LoVo (cell line): ENCODE data around the gene LFNG.
"Not testable (repeated sequence)": the region's sequence is repeated elsewhere in the genome, so short reads cannot be mapped to it uniquely, and the experiment has no call there.

Experiments used
- DNase-seq: peaks from one replicate; pipeline ENCODE4 v3.0.0-alpha.2; 2016; ENCODE audit warnings: low spot score

LFNG gene

DNA sequence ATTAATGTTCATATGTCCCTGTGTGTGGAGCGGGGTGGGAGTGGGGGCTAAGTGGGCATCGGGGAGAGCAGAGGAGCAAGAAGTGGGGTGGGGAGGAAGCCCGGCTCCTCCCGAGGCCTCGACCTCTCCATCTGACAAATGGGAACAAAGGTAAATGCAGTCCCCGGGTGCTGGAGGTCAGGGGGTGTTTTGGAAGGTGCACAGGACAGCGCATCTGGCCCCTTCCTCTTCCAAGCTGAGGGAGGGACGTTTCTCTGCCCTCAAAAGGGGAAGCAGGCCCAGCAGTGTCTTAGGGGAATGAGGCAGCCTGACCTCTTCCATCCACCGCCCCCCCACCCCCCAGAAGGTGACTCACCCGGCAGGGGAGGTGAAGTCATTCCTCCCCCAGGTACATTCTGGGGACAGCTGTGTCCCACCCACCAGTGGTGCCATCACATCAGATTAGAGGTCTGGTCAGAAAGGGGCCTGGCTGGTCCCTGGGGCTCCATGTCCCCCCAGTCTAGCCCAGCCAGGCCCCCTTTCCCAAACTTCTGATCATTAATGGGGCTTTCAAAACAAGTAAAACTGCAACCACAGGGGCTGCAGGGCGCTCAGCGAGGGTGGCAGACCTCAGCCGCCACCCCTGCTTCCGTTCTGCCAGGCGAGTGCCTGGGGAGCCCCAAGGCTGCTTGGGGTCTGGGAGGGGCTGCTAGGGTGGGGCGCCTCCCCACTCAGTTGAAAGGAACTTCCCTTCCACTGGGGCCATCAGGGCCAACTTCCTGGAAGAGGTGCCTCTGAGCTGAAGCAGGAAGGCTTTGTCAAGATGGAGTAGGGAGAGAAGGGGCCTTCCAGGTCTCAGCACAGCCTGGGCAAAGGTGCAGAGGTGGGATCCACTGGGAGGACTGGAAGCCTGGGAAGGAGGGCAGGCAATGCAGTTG, 10.8 kb downstream of the LFNG start:
- no peak for DNase-seq

DNA sequence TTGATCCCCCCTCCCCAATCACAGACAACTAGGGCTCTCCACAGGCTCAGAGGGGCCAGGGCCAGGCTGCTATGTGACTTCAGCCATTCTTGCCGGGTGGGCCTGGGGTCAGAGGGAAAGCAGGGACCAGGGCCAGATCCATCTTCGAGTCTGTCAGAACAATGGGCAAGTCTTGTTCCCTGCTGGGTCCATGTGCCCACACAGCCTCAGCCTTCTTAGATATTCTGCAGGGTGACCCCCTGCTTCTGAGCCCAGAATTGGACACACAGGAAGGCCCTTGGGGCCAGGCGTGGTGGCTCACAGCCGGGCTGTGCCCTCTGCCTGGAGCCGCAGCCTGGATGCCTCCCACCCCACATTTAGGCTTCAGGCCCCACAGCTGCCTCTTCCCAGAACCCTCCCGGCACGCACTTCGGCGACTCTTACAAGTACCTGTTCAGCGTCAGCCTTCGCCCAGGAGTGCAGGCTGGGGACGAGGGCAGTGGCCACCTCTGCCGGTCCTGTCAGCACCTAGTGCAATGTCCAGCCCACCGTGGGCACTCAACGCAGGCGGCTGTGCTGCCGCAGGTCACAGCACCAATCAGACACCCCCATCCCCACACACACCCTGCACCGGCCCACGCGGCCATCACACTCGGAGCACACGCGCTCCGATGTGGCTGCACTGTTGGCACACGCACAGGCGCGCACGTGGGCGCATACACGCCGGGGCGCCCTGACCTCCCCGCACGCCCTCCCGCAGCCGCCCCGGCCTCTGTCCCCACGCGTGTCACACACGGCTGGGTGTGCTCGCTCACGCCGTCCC, 11.6 kb downstream of the LFNG start:
- DNase-seq, result not testable (repeated sequence)

DNA sequence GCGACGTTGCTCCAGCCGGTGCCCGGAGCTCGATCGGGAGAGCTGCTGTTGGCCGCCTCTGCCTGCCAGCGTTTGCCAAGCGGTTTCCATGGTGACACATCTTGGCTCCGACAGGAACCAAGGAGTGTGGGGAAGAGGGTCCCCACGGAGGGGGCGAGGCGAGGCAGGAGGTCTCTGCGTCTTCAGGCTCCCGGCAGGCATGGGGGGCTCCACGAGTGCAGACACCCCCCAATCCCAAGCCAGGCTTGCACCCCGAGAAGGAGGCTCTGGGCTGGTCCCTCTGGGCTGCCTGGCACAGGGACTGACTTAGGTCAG, 12.2 kb downstream of the LFNG start:
- DNase-seq, result not testable (repeated sequence)

DNA sequence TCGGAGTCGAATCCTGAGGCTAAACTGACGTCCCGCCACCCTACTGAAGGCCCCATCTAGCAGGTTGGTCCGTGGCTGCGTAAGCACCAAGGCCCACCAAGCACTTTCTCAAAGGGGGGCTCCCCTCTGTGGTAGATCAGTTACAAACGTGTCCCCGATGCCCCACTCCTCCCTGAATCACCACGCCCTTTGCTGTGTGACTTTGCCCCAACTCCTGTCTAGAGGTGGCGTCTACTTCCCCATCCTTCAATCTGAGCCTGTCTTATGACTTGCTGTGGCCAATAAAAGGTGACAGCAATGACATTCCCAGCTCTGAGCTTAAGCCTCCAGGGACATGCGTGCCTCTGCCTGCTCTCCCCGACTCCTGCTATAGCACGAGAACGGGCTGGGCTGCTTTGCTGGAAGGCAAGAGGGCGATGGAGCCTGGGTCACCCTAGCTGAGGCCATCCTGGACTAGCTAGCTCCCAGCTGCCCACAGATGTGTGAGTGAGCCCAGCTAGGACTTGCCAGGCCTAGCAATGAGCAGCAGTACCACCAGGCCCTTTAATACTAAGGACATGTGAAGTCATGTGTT, 12.7 kb downstream of the LFNG start:
- DNase-seq, result not testable (repeated sequence)

DNA sequence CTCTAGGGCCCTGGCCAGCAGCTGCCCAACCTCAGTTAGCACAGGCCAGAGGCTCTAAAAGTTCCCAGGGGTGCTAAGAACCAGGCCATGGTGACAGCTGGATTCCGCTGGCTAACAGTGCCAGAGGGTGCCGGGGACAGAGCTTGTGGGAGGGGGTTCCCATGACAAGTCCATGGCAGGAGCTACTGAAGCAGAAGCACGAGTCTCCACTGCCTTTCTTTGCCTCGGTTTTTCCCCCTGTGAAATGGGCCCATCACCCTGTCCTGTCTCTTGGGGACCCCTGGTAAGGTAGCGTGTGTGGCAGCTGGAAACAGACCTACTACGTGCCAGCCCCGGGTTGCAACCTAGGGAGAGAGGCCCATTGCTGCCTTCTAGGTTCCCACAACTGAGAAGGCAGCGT, 13.2 kb downstream of the LFNG start:
- DNase-seq, result not testable (repeated sequence)

DNA sequence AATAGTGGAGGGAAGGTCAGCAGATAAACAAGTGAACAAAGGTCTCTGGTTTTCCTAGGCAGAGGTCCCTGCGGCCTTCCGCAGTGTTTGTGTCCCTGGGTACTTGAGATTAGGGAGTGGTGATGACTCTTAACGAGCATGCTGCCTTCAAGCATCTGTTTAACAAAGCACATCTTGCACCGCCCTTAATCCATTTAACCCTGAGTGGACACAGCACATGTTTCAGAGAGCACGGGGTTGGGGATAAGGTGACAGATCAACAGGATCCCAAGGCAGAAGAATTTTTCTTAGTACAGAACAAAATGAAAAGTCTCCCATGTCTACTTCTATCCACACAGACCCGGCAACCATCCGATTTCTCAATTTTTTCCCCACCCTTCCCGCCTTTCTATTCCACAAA, 14.0 kb downstream of the LFNG start:
- not testable (repeated sequence) for DNase-seq

DNA sequence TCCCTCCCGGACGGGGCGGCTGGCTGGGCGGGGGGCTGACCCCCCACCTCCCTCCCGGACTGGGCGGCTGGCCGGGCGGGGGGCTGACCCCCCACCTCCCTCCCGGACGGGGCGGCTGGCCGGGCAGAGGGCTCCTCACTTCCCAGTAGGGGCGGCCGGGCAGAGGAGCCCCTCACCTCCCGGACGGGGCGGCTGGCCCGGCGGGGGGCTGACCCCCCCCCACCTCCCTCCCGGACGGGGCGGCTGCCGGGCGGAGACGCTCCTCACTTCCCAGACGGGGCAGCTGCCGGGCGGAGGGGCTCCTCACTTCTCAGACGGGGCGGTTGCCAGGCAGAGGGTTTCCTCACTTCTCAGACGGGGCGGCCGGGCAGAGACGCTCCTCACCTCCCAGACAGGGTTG, 14.6 kb downstream of the LFNG start:
- DNase-seq, result not testable (repeated sequence)

DNA sequence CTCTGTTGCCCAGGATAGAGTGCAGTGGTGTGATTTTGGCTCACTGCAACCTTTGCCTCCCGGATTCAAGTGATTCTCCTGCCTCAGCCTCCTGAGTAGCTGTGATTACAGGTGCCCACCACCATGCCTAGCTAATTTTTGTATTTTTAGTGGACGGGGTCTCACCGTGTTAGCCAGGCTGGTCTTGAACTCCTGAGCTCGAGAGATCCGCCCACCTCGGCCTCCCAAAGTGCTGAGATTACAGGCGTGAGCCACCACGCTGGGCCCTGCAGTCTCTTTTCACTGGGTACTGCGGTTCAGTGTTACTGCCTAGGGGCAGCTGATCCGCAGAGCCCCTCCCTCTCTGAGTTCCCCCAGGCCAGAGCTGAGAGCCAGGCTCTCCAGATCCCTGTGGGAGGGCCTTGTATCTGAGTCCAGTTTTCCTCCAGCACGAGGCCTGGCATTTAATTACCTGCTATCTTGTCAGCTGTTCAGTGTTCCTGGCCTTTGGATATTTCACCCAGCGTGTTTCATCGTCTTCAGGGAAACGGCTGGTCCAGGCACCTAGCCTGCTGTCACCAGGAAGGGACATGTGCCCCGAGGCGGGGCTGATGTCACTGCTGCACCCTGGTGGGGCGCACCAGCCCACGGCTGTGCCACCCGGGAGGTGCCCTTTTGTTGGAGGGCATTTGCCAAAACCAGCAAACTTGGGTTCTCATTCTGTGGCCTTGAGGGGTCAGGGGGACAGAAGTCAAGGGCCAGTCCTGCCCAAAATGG, 16.5 kb downstream of the LFNG start:
- not testable (repeated sequence) for DNase-seq

DNA sequence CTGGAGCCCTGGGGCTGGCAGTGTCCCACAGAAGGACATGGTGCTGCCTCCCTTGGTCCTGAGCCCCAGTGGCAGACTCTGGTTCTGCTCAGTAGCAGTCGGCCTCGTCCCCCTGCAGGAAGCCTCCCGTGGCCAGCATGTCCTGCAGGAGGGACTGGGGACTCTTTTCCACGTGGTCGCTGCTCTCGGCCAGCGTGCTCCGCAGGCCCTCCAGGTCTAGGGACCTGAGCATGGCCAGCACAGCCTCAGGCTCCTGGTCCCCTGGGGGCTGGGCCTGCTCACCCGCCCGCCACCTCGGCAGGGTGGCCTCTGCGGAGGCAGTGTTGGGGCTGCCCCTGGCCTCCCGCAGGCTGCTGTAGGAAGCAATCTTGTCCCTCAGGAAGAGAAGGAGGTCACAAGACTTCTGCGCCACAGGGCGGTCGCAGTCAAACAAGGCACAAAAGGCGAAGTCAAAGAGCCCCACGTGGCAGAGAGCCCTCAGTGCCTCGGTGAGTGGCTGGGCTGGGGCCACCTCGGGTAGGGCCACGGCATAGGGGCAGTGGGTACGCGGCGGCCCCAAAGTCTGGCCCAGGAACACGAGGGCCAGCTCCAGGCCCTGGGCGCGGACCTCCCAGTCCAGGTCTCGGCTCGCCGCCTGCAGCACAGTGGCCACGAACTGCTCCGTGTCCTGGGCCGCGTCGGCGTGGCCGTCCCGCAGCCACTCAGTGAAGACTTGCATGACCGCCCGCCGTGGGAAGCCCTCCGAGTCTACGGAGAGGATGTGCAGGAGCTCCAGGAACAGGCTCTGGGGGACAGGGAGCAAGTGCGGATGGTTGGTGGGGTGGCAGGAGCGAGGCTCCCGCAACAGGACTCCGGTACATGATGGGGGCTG, 18.6 kb downstream of the LFNG start:
- DNase-seq, result no peak

DNA sequence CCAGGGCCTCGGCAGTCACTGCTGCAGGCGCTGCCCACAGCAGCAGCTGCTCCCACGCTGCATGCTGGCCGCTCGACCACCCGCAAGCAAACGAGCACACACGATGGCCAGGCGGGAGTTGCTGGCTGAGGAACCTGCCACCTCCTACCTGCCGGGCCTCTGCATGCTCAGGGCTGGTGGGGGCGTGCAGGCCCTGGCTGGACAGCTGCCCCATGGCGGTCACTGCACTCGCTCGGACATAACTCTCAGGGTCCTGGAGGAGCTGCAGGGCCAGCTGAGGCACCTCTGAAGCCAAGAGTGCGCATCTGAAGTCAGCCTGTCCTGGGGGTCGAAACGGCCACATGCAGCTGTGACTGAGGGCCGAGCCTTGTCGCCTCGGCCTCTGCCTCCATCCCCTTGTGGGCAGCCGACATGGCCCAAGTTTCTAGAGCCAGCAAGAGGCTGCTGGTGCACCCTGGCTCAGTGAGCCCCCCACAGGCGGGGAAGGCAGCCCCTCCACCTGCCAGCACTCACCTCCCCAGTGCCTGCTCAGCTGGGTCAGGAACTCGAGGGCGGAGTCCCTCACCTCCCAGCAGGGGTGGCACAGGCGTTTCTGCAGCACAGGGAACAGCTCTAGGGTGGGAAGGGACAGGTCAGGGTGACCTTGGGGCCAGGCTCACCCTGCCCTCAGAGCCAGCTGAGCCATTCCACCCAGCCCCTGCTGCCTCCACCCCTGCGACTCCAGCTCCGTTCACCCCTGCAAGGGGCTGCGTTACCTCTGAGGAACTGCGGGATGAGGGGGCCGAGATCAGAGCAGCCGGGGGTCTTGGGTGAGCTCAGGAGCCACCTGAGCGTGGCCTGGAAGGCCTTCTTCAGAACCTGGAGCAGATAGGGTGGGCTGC, 19.7 kb downstream of the LFNG start:
- DNase-seq, result no peak

DNA sequence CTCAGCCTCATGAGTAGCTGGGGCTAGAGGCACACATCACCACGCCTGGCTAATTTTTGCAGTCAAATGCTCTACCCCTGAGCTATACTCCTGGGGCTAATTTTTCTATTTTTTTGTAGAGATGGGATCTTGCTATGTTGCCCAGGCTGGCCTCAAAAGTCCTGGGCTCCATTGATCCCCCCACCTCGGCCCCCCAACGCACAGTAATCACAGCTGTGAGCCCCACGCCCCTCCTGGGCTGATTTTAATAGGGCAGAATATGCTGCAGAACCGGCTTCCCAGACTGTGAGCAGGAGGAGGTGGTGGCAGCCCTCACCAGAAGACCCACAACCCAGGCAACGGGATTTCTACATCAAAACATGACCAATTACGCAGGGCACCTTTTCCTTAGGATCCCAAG, 20.6 kb downstream of the LFNG start:
- no peak for DNase-seq

DNA sequence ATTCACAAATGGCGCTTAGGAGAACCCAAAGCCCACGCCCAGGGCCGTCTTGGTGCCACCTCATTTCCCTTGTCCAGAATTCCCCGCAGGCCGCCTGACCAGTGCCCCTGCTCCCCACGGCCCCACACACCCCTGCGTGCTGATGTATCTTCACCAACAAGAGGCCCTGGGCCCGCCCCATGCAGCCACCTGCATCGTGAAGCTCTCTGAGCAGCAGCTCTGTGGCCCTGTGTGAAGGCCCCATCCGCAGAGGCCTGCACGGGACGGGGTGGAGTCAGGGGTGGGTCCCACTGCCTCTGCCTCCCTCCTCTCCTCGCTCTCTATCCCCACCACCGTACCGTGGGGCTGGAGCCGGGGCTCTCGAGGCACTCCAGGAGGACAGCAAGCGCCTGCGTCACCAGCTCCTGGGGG, 21.1 kb downstream of the LFNG start:
- DNase-seq, result no peak

DNA sequence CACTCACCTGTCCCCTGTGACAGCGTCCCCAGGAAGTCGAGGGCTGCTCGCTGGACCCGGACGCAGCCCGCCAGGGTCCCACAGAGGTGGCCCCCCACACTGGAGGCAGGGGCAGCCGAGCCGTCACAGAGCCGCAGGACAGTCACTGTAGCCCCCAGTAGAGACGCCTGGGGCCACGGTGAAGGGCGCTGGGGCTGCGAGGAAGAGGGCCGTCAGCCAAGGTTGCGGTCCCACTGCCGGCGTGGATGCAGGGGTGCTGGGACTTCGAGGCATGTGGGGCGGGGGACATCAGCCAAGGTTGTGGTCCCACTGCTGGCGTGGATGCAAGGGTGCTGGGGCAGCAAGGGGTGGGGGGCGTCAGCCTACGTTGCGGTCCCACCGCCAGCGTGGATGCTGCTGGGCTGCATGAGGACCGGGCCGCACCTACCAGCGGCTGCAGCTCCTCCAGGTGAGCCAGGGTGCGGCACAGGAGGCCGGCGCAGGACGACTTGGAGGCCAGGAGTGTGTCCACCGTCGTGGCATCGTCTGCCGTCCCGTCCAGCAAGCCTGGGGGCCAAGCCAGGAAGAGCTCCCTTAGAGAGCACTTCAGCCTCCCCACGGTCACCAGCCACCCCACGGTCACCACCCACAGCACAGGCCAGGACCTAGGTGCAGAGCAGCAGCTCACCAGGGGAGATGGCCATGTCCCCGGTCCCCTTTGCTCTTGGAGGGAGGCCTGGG, 21.9 kb downstream of the LFNG start:
- no peak for DNase-seq

DNA sequence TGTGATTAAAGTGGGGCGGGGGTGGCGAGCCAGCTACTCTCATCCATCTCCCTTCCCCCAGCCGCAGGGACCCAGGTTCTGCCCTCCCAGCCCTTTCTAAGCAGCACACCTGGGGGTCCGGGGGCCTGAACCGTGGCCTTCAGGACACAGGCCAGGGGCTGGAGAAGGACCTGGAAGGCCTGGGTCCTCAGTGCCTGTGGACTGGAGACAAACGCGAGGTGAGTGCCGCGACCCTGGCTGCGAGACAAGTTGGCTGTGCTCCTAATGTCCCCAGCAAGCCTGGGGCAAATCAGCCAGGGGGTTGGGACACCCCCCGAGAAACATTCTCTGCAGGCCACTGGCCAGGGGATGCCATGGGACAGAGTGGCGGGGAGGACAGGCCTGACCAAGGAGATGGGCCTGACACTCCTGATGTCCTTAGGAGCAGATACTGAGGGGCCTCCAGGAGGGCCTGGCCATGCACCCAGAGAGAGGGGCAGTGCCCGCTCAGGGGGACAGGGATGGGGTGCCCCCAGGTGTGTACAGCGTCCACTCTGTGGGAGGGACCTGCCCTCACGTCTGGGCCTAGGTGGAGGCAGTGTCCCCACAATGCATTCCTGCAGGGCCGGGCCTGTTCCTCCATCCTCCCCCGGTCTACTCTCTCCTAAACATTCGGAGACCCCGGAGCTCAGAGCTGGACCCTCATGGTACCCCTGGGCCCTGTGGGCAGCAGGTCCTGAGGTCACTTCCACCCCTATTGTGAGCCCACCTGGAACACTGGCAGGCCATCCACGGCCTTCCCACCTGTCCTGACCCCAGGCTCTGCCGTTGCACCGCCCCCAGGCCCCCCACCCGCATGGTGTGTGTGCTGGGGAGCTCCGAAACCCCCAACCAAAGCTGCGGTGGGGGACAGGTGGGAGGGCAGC, 22.7 kb downstream of the LFNG start:
- DNase-seq, result no peak

DNA sequence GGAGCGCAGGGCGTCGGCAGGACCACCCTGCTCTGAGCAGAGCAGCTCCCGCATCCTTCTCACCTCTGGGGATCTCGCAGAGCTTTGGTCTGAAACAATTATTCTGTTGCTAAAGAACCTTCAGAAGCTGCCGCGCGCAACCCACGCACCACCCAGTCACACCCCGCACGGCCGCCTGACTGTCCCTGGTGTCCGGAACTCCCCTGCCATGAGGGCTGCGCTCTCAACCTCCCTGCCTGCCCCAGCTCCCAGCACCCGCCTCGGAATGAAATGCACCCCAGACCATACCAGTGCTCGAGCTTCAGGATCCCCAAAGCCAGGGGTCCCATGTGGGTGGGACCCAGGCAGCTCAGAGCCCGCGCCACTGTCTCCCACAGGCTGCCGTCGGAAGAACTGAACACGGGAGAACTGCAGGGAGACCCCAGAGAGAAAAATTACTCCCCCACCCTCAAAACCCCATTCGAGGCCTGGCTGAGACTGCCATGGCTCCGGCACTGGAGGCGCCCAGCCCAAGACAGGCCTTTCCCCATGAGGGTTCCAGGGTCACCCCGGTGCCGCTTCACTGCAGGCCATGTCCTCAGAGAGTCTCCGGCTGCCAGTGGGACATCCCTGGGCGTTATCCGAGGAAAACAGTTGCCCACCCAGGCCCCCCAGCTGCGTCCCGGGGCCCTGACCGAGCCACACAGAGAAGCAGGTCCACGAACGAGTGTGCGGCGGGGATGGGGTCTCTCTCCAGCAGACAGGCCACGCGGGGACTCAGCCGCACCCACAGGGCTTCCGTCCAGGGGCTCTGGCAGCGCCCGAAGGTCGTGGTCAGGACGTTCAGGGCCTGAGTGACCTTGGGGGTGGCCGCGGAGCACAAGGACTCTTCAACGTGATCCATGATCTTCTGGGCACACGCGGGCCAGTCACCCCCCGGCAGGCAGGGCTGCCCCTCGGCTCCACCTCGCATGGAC, 23.6 kb downstream of the LFNG start:
- no peak for DNase-seq

DNA sequence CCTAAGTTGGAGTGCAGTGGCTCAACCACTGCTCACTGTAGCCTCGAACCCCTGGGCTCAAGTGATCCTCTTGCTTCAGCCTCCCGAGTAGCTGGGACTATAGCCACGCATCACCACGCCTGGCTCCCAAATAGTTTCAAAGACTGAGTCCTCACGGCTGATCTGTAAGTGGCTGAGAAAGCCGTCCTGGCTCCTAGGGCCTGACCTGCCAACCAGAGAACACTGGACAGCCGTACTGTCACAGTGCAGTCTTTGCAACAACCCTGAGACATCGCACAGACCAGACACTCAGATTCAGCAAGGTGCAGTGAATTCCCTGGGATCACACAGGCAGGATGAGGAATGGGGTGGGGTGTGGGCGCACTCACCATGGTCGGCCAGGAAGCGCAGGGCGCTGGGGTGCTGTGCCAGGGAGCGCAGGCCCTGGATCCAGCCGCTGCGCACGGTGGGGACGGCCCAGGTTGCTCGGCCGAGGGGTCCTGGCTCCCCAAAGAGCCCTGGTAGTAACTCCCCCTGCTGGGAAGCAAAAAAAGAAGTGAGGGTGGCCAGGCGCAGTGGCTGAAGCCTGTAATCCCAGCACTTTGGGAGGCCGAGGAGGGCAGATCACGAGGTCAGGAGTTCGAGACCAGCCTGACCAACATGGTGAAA, 25.1 kb downstream of the LFNG start:
- DNase-seq, result no peak
